OCI-LY3 (cell line): Measurements from ENCODE around the gene ZMAT3.

Experiments used
- H2AFZ ChIP-seq: fragments of 200-600, 300-600 bp; shearing (Covaris generic); 2 replicates; pipeline ENCODE4 v1.6.0; 2014; ENCODE audit warnings: antibody characterized with exemption, low read depth, low read length
- H3K27ac ChIP-seq: fragments of 200-600, 300-600 bp; sonication (generic); 2 replicates; pipeline ENCODE4 v1.5.1; 2014; ENCODE audit warnings: mild to moderate bottlenecking, low read length, moderate library complexity, mixed read lengths
- H3K27me3 ChIP-seq: fragments of 200-600, 300-600 bp; sonication (generic); 2 replicates; pipeline ENCODE4 v1.6.1; 2014; ENCODE audit warnings: low read depth, low read length, mixed read lengths
- H3K36me3 ChIP-seq: fragments of 200-600, 300-600 bp; sonication (generic); replicated peaks from 2 replicates; pipeline ENCODE3; 2014; ENCODE audit warnings: low read depth, low read length, mixed read lengths
- H3K4me1 ChIP-seq: fragments of 300-600, 200-600 bp; sonication (generic); 2 replicates; pipeline ENCODE4 v1.6.1; 2014; ENCODE audit warnings: low read length, mixed read lengths
- H3K4me2 ChIP-seq: fragments of 200-600, 300-600 bp; sonication (generic); 2 replicates; pipeline ENCODE4 v1.6.1; 2014; ENCODE audit warnings: low read length, mixed read lengths
- H3K4me3 ChIP-seq: fragments of 300-600, 200-600 bp; sonication (generic); 2 replicates; pipeline ENCODE4 v1.5.1; 2014; ENCODE audit warnings: antibody characterized with exemption, mild to moderate bottlenecking, low read length, moderate library complexity
- H3K79me2 ChIP-seq: fragments of 300-600, 200-600 bp; shearing (Covaris generic); 2 replicates; pipeline ENCODE4 v1.6.1; 2014; ENCODE audit warnings: mild to moderate bottlenecking, low read length, mixed read lengths
- H3K9ac ChIP-seq: fragments of 300-600, 200-600 bp; shearing (Covaris generic); 2 replicates; pipeline ENCODE4 v1.6.0; 2014; ENCODE audit warnings: mild to moderate bottlenecking, low read length, moderate library complexity
- H3K9me3 ChIP-seq: fragments of 200-600, 300-600 bp; shearing (Covaris generic); 2 replicates; pipeline ENCODE4 v1.6.1; 2014; ENCODE audit warnings: low read length, mixed read lengths; ENCODE audit not compliant: insufficient read depth
- H4K20me1 ChIP-seq: fragments of 200-600, 300-600 bp; sonication (generic); 2 replicates; pipeline ENCODE4 v1.6.1; 2016; ENCODE audit warnings: low read length, mixed read lengths; ENCODE audit not compliant: insufficient read depth
- CTCF ChIP-seq: fragments of 200-600, 300-600 bp; sonication (generic); IDR thresholded peaks from 2 replicates; pipeline ENCODE4 v1.5.1; 2014; ENCODE audit warnings: antibody characterized with exemption, low read length, low read depth
- EZH2phosphoT487 ChIP-seq: fragments of 200-600 bp; shearing (Covaris generic); IDR thresholded peaks from 2 replicates; pipeline ENCODE4 v1.6.1; 2018; ENCODE audit warnings: antibody characterized with exemption, mixed run types, low read depth

Gene ZMAT3

GRCh38 chr3:179098388-179099077 is 26.9 kb upstream of the ZMAT3 start:
- H3K9ac ChIP-seq, result peak overlapping the region; percentile 23
- peak overlapping the region; percentile 62; the same call in 1 of the 2 replicates for H2AFZ ChIP-seq
- TF ChIP-seq EZH2phosphoT487 (no peak), CTCF (peak; percentile 45)
- no peaks in the 10 kb centered on the region for H3K27me3 ChIP-seq
- H3K9me3 ChIP-seq, result no peaks in the 10 kb centered on the region
- peak overlapping the region; percentile 69 for H3K4me2 ChIP-seq
- no peaks in the 10 kb centered on the region for H3K79me2 ChIP-seq
- H4K20me1 ChIP-seq, result no peaks in the 10 kb centered on the region
- no peaks in the 10 kb centered on the region for H3K36me3 ChIP-seq
- peaks cover 26% of the 10 kb centered on the region for H3K4me1 ChIP-seq
- H3K4me3 ChIP-seq, result peak overlapping the region; percentile 67
- peak overlapping the region; percentile 10; the same call in 1 of the 2 replicates for H3K27ac ChIP-seq

DNA sequence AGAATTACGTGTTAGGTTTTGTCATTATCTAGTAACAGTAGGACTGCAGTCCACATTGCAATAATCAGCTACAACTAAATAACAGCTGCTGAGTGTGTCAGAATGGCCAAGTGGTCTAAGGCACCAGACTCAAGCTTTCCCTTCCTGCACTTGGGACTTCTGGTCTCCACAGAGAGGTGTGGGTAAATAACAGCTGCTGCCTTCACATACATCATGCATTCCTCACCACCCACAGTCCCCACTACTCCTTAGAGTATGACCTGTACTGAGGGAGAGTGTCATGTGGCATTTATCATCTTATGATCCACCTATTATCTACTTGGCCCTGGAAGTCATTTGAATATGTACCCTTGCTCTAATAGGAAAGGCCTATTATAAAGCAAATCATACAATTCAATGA is 22.2 kb upstream of the ZMAT3 start:
- H3K27me3 ChIP-seq, result no peaks in the 10 kb centered on the region
- no peak overlapping the region for H2AFZ ChIP-seq
- peaks cover 24% of the 10 kb centered on the region for H3K4me1 ChIP-seq
- H3K4me3 ChIP-seq, result no peak overlapping the region
- H4K20me1 ChIP-seq, result no peaks in the 10 kb centered on the region
- TF ChIP-seq EZH2phosphoT487 (no peak), CTCF (no peak)
- no peaks in the 10 kb centered on the region for H3K36me3 ChIP-seq
- no peaks in the 10 kb centered on the region for H3K9me3 ChIP-seq
- H3K9ac ChIP-seq, result no peak overlapping the region
- H3K4me2 ChIP-seq, result no peak overlapping the region
- no peak overlapping the region for H3K27ac ChIP-seq
- no peaks in the 10 kb centered on the region for H3K79me2 ChIP-seq

DNA sequence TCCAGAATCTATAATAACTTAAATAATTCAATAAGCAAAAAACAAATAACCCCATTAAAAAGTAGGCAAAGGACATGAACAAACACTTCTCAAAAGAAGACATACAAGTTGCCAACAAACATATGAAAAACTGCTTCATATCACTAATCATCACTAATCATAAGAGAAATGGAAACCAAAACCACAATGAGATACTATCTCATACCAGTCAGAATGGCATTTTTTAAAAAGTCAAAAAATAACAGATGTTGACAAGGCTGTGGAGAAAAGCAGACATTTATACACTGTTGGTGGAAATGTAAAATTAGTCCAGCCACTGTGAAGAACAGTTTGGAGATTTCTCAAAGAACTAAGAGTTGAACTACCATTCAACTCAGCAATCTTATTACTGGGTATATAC is 19.5 kb upstream of the ZMAT3 start:
- Histone ChIP-seq H4K20me1 (no peaks in the 10 kb centered on the region), H3K4me1 (peaks cover 11% of the 10 kb centered on the region), H3K79me2 (no peaks in the 10 kb centered on the region), H3K27me3 (no peaks in the 10 kb centered on the region), H3K4me3 (no peak overlapping the region), H3K27ac (no peak overlapping the region), H3K9me3 (no peaks in the 10 kb centered on the region), H3K9ac (no peak overlapping the region), H2AFZ (no peak overlapping the region), H3K4me2 (no peak overlapping the region), H3K36me3 (no peaks in the 10 kb centered on the region)
- TF ChIP-seq CTCF, result no peak
- no peak for TF ChIP-seq EZH2phosphoT487

- Histone ChIP-seq H3K4me3 (no peak overlapping the region), H4K20me1 (no peaks in the 10 kb centered on the region), H3K79me2 (no peaks in the 10 kb centered on the region), H3K27ac (no peak overlapping the region), H3K27me3 (no peaks in the 10 kb centered on the region), H3K9ac (no peak overlapping the region), H3K9me3 (no peaks in the 10 kb centered on the region), H2AFZ (peak overlapping the region; percentile 81), H3K36me3 (no peaks in the 10 kb centered on the region), H3K4me1 (peaks cover 27% of the 10 kb centered on the region), H3K4me2 (peak overlapping the region; percentile 14; the same call in 1 of the 2 replicates)
- TF ChIP-seq EZH2phosphoT487, result no peak
- no peak for TF ChIP-seq CTCF
Observed at GRCh38 chr3:179088306-179088705, 16.7 kb upstream of the ZMAT3 start.
